Left ventricle myocardium inferior (tissue), 1 donor: ENCODE data around the gene PSD. TPM values are rescaled to one million over a fixed set of nuclear protein-coding genes. Genes with fewer than 3 reads are reported as not detected.

Source experiments
- DNase-seq: peaks from one replicate; pipeline ENCODE4 v3.0.0-alpha.2; 2020
- H3K27ac ChIP-seq: fragments of 200-600 bp; replicated peaks from 2 replicates; pipeline ENCODE4 v1.8.0; 2021
- H3K27me3 ChIP-seq: fragments of 200-600 bp; 2 replicates; pipeline ENCODE4 v1.8.0; 2021; ENCODE audit warnings: low read depth
- H3K36me3 ChIP-seq: fragments of 200-600 bp; 2 replicates; pipeline ENCODE4 v1.8.0; 2021
- H3K4me1 ChIP-seq: fragments of 200-600 bp; 2 replicates; pipeline ENCODE4 v1.8.0; 2021
- H3K4me3 ChIP-seq: fragments of 200-600 bp; 2 replicates; pipeline ENCODE4 v1.8.0; 2021; ENCODE audit warnings: mild to moderate bottlenecking, moderate library complexity
- H3K9me3 ChIP-seq: fragments of 200-600 bp; replicated peaks from 2 replicates; pipeline ENCODE4 v1.8.0; 2021
- intact Hi-C: fragments of 100-400 bp; cut with micrococcal nuclease; formaldehyde crosslinking; loops from one replicate; pipeline ENCODE4 v1.11.0; 2022
- total RNA-seq: library from RNA; stranded (reverse); fragmentation: NEBNext Ultra II Directional; extraction: Animal tissue kit (Norgen Biotek cat#: 25700); gene quantifications from one replicate; pipeline ENCODE4 v1.2.1, GENCODE V29; 2021
- TF ChIP-seq, protein P1 (sequence below): fragments of 200-600 bp; IDR thresholded peaks from 2 replicates; pipeline ENCODE4 v1.8.0; 2021; ENCODE audit warnings: antibody characterized with exemption, mild to moderate bottlenecking, borderline replicate concordance
- donor health status: DM: no; HTN: yes; CAD: no; lungs with severe emphysema.

PSD gene
- total RNA-seq, 1 donor from 2014 or later = 0.93 TPM

- TF ChIP-seq, protein P1, sequence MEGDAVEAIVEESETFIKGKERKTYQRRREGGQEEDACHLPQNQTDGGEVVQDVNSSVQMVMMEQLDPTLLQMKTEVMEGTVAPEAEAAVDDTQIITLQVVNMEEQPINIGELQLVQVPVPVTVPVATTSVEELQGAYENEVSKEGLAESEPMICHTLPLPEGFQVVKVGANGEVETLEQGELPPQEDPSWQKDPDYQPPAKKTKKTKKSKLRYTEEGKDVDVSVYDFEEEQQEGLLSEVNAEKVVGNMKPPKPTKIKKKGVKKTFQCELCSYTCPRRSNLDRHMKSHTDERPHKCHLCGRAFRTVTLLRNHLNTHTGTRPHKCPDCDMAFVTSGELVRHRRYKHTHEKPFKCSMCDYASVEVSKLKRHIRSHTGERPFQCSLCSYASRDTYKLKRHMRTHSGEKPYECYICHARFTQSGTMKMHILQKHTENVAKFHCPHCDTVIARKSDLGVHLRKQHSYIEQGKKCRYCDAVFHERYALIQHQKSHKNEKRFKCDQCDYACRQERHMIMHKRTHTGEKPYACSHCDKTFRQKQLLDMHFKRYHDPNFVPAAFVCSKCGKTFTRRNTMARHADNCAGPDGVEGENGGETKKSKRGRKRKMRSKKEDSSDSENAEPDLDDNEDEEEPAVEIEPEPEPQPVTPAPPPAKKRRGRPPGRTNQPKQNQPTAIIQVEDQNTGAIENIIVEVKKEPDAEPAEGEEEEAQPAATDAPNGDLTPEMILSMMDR = no peak
- Histone ChIP-seq H3K9me3 (no peaks in the 10 kb centered on the region), H3K4me1 (peaks cover 22% of the 10 kb centered on the region), H3K27me3 (peaks cover 71% of the 10 kb centered on the region), H3K27ac (no peak overlapping the region), H3K4me3 (peak overlapping the region; percentile 61), H3K36me3 (no peaks in the 10 kb centered on the region)
- no peak for DNase-seq
- intact Hi-C loops = no loop called here
These were observed 9.6 kb downstream of the PSD start for GRCh38 chr10:102408728-102409603.

DNA sequence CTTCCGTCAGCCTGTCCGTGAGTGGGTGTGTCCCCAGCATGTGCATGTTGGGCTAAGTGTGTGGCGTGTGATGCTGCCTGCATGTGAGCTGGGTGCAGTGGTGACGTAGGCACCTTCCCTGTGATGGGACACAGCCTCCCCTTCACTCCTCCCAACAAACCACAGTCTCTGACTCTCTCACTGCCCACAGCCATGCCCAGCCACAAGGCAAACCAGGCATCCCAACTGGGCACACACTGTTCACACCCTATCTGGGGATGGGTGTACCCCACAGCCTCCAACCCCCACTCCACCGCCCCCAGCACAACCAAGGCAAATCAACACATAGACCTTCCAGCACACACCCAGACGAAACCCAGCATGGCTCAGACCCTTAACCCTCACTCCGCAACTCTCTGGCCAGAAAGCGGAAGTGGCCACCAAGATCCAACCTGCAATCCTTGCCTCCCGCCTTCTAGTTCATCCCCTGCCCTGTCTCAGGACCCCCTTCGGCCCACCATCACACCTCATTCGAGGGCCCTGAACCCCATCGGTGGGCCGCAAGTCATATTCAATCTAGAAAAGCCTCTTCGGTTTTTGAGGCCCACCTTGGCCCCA lies 10.4 kb downstream of the PSD start:
- Histone ChIP-seq H3K27ac (no peak overlapping the region), H3K4me3 (peak overlapping the region; percentile 61)
- intact Hi-C loops = no loop called here

GRCh38 chr10:102407425-102408130 lies 11.0 kb downstream of the PSD start:
- intact Hi-C loops = no loop called here
- Histone ChIP-seq H3K4me3 (no peak overlapping the region), H3K4me1 (peaks cover 22% of the 10 kb centered on the region), H3K27ac (no peak overlapping the region), H3K27me3 (peaks cover 57% of the 10 kb centered on the region), H3K36me3 (peaks cover 4% of the 10 kb centered on the region), H3K9me3 (no peaks in the 10 kb centered on the region)
- TF ChIP-seq, protein P1 = no peak
- DNase-seq = no peak

More for the DNA sequence above, 10.4 kb downstream of the PSD start:
- Histone ChIP-seq H3K4me1 (peaks cover 22% of the 10 kb centered on the region), H3K27me3 (peaks cover 63% of the 10 kb centered on the region), H3K36me3 (no peaks in the 10 kb centered on the region), H3K9me3 (no peaks in the 10 kb centered on the region)
- no peak for DNase-seq
- TF ChIP-seq, protein P1 = no peak

- intact Hi-C loops = no loop called here
- no peak overlapping the region for H3K27ac ChIP-seq
- peaks cover 22% of the 10 kb centered on the region for H3K4me1 ChIP-seq
- TF ChIP-seq, protein P1 = no peak
- peaks cover 10% of the 10 kb centered on the region for H3K36me3 ChIP-seq
- no peak overlapping the region for H3K4me3 ChIP-seq
- no peak for DNase-seq
- H3K9me3 ChIP-seq = no peaks in the 10 kb centered on the region
- H3K27me3 ChIP-seq = peaks cover 49% of the 10 kb centered on the region
These were observed 11.8 kb downstream of the PSD start for GRCh38 chr10:102406815-102407214.

GRCh38 chr10:102405632-102406031 lies 13.0 kb downstream of the PSD start:
- Histone ChIP-seq H3K27me3 (peaks cover 37% of the 10 kb centered on the region), H3K4me3 (no peak overlapping the region), H3K36me3 (peaks cover 21% of the 10 kb centered on the region), H3K9me3 (no peaks in the 10 kb centered on the region), H3K4me1 (peaks cover 19% of the 10 kb centered on the region), H3K27ac (no peak overlapping the region)
- TF ChIP-seq, protein P1 = no peak
- no peak for DNase-seq
- intact Hi-C loops = no loop called here
